SK-N-SH (cell line): ENCODE measurements around the gene BTBD6. TPM values are rescaled to one million over a fixed set of nuclear protein-coding genes. Genes with fewer than 3 reads are reported as not detected.
A peak's percentile ranks its signal among the peaks of the same experiment; 100 is the strongest.

Source experiments
- CTCF ChIA-PET: fragments of 300-600, 350-600 bp; formaldehyde crosslinking; extraction: SDS; loops from one replicate; lab custom pipeline; 2021; lab: Yijun Ruan, JAX
- POLR2A ChIA-PET: fragments of 350-600 bp; sonication (Branson Sonifier 250); formaldehyde crosslinking; extraction: SDS; loops from one replicate; lab custom pipeline; 2020; ENCODE audit warnings: antibody characterized with exemption, inconsistent platforms; lab: Yijun Ruan, JAX
- DNase-seq: peaks from one replicate; pipeline ENCODE4 v3.0.0; 2012
- H2AFZ ChIP-seq: fragments of 200-600 bp; sonication (generic); 2 replicates; pipeline ENCODE4 v1.8.1; 2016; ENCODE audit warnings: antibody characterized with exemption, mild to moderate bottlenecking, low read depth
- H3F3A ChIP-seq: fragments of 200-600 bp; sonication (generic); replicated peaks from 2 replicates; pipeline ENCODE3; 2016; ENCODE audit warnings: antibody characterized with exemption, mild to moderate bottlenecking; ENCODE audit not compliant: insufficient read depth
- H3K27ac ChIP-seq, 2 experiments: fragments of 200-500 bp in 1 of 2; fragments of 200-600 bp in 1 of 2; sonication (Bioruptor generic) in 1 of 2; sonication (generic), shearing (Covaris generic) in 1 of 2; 2 replicates each; pipeline versions ENCODE4 v1.5.1 to v1.6.1; 2014 to 2016; ENCODE audit warnings: low read depth in 2 of 2, inconsistent platforms in 1 of 2, low read length in 1 of 2, mild to moderate bottlenecking in 1 of 2, mixed read lengths in 1 of 2
- H3K27me3 ChIP-seq: fragments of 200-600 bp; sonication (generic), shearing (Covaris generic); 2 replicates; pipeline ENCODE4 v1.6.1; 2016; ENCODE audit warnings: mixed run types; ENCODE audit not compliant: insufficient read depth
- H3K36me3 ChIP-seq, 2 experiments: fragments of 200-500 bp in 1 of 2; fragments of 200-600 bp in 1 of 2; sonication (Bioruptor generic) in 1 of 2; sonication (generic) in 1 of 2; replicated peaks in 1 of 2; 2 replicates each; pipeline versions ENCODE3 to v1.5.1; 2014 to 2016; ENCODE audit warnings: low read length in 1 of 2, mild to moderate bottlenecking in 1 of 2; ENCODE audit not compliant: insufficient read depth in 2 of 2, control insufficient read depth in 1 of 2
- H3K4me1 ChIP-seq, 2 experiments: fragments of 200-500 bp in 1 of 2; fragments of 200-600 bp in 1 of 2; sonication (Bioruptor generic) in 1 of 2; sonication (generic), shearing (Covaris generic) in 1 of 2; 2 replicates each; pipeline versions ENCODE4 v1.5.1 to v1.6.1; 2014 to 2016; ENCODE audit warnings: low read depth in 1 of 2, low read length in 1 of 2, mixed run types in 1 of 2; ENCODE audit not compliant: insufficient read depth in 2 of 2, control insufficient read depth in 1 of 2
- H3K4me2 ChIP-seq: fragments of 200-600 bp; sonication (generic), shearing (Covaris generic); 2 replicates; pipeline ENCODE4 v1.6.1; 2017; ENCODE audit warnings: mixed run types
- H3K4me3 ChIP-seq, 2 experiments: fragments of 200-500 bp in 1 of 2; fragments of 200-600 bp in 1 of 2; sonication (Bioruptor generic) in 1 of 2; sonication (generic), shearing (Covaris generic) in 1 of 2; 2 replicates each; pipeline versions ENCODE4 v1.5.1 to v1.8.1; 2014 to 2016; ENCODE audit warnings: low read depth in 2 of 2, inconsistent platforms in 1 of 2, low read length in 1 of 2, mild to moderate bottlenecking in 1 of 2, mixed read lengths in 1 of 2, moderate library complexity in 1 of 2
- H3K79me2 ChIP-seq: fragments of 200-600 bp; sonication (generic); 2 replicates; pipeline ENCODE4 v1.8.1; 2017; ENCODE audit warnings: mild to moderate bottlenecking; ENCODE audit not compliant: insufficient read depth
- H3K9ac ChIP-seq: fragments of 200-600 bp; sonication (generic); 2 replicates; pipeline ENCODE4 v1.6.1; 2017; ENCODE audit warnings: mixed run types
- H3K9me2 ChIP-seq: fragments of 200-600 bp; sonication (generic); 2 replicates; pipeline ENCODE4 v1.6.1; 2017; ENCODE audit warnings: mixed run types
- H3K9me3 ChIP-seq: fragments of 200-600 bp; sonication (generic); 2 replicates; pipeline ENCODE4 v1.6.1; 2017; ENCODE audit warnings: mixed run types, mild to moderate bottlenecking, moderate library complexity
- H4K20me1 ChIP-seq: fragments of 200-600 bp; sonication (generic); 2 replicates; pipeline ENCODE4 v1.6.1; 2017; ENCODE audit warnings: mild to moderate bottlenecking, mixed run types; ENCODE audit not compliant: insufficient read depth
- EP300 ChIP-seq, 2 experiments: IDR thresholded peaks; 2 replicates each; pipeline versions ENCODE4 v1.4.0 to v1.6.1; 2012; ENCODE audit warnings: borderline replicate concordance in 1 of 2, low read depth in 1 of 2, low read length in 1 of 2
- IRF3 ChIP-seq: fragments of 150-350 bp; IDR thresholded peaks from 2 replicates; pipeline ENCODE4 v1.6.1; 2016; ENCODE audit warnings: mild to moderate bottlenecking, low read depth, low read length
- MEF2A ChIP-seq: IDR thresholded peaks from 2 replicates; pipeline ENCODE4 v1.4.0; 2012; ENCODE audit warnings: low read depth, borderline replicate concordance
- MXI1 ChIP-seq: IDR thresholded peaks from 2 replicates; pipeline ENCODE4 v1.6.1; 2012; ENCODE audit warnings: mild to moderate bottlenecking, low read depth, low read length, improper control_type of control experiment
- POLR2AphosphoS5 ChIP-seq: IDR thresholded peaks from 2 replicates; pipeline ENCODE4 v1.6.1; 2012; ENCODE audit warnings: low read depth, low read length
- RAD21 ChIP-seq: IDR thresholded peaks from 2 replicates; pipeline ENCODE4 v1.6.1; 2012; ENCODE audit warnings: mild to moderate bottlenecking, low read length
- RCOR1 ChIP-seq: fragments of 150-350 bp; IDR thresholded peaks from 2 replicates; pipeline ENCODE4 v1.6.1; 2017; ENCODE audit warnings: antibody characterized with exemption, low read length
- REST ChIP-seq: IDR thresholded peaks from 2 replicates; pipeline ENCODE4 v1.6.1; 2012; ENCODE audit warnings: mild to moderate bottlenecking, low read depth, low read length, moderate library complexity
- RFX5 ChIP-seq: IDR thresholded peaks from 2 replicates; pipeline ENCODE4 v1.6.1; 2012; ENCODE audit warnings: mild to moderate bottlenecking, improper control_type of control experiment, low read length
- SIN3A ChIP-seq: IDR thresholded peaks from 2 replicates; pipeline ENCODE4 v1.6.1; 2012; ENCODE audit warnings: low read depth, mild to moderate bottlenecking, low read length, moderate library complexity, borderline replicate concordance
- TCF12 ChIP-seq: IDR thresholded peaks from 2 replicates; pipeline ENCODE4 v1.4.0; 2012
- TEAD4 ChIP-seq: IDR thresholded peaks from 2 replicates; pipeline ENCODE4 v1.4.0; 2012; ENCODE audit warnings: mild to moderate bottlenecking, borderline replicate concordance; ENCODE audit not compliant: insufficient read depth
- USF1 ChIP-seq: IDR thresholded peaks from 2 replicates; pipeline ENCODE4 v1.4.0; 2012; ENCODE audit warnings: low read depth, borderline replicate concordance
- YY1 ChIP-seq: IDR thresholded peaks from 2 replicates; pipeline ENCODE4 v1.4.0; 2012; ENCODE audit warnings: low read depth, mild to moderate bottlenecking
- ZBTB33 ChIP-seq: IDR thresholded peaks from 2 replicates; pipeline ENCODE4 v1.4.0; 2012; ENCODE audit warnings: low read depth, borderline replicate concordance
- WGBS: methylation state at CpG from one replicate; pipeline ENCODE4 v1.1.6; 2017; ENCODE audit warnings: low lambda C conversion rate; 5-methylcytosine and 5-hydroxymethylcytosine counted together
- polyA plus RNA-seq, 3 experiments: library from polyadenylated mRNA; depleted of rRNA; stranded (reverse); fragments of >200 nt; gene quantifications; 2 replicates each; pipeline ENCODE4 v1.2.3, GENCODE V29; 2012

Gene BTBD6
- polyA plus RNA-seq, 1 of the 3 experiments (the other 2 are of a cell fraction), result 20.9 TPM

GRCh38 chr14:105267820-105268548 lies 19.7 kb downstream of the BTBD6 start:
- H3K4me2 ChIP-seq, result no peak overlapping the region
- no peaks in the 10 kb centered on the region for H3F3A ChIP-seq
- H3K4me3 ChIP-seq, result no peak overlapping the region
- CTCF ChIA-PET, result interaction anchor here (1.0 to 2.0 kb wide), 9 partner anchors 8 to 73 kb away, joined by 3 to 5 read pairs (median 4); no protein-coding TSS in a partner anchor
- H2AFZ ChIP-seq, result no peak overlapping the region
- H3K36me3 ChIP-seq, result peaks cover 2 to 3% of the 10 kb centered on the region in 2 experiments
- POLR2A ChIA-PET, result no interaction called here
- no peaks in the 10 kb centered on the region for H3K9me2 ChIP-seq
- H3K9ac ChIP-seq, result no peak overlapping the region
- H3K27me3 ChIP-seq, result no peaks in the 10 kb centered on the region
- 90% methylated on average over 19 of the region's 21 CpGs for WGBS
- DNase-seq, result no peak
- H3K4me1 ChIP-seq, result peaks cover 0 to 11% of the 10 kb centered on the region in 2 experiments; a peak in 1 of 4 replicates
- H4K20me1 ChIP-seq, result 0 out of 2 replicates have a peak, but pooled peaks cover 4% of the 10 kb centered on the region
- no peaks in the 10 kb centered on the region for H3K9me3 ChIP-seq
- H3K79me2 ChIP-seq, result peaks cover 10% of the 10 kb centered on the region; the same call in 1 of the 2 replicates
- TF ChIP-seq RAD21 (peak; percentile 37), REST (no peak)
- H3K27ac ChIP-seq, result no peak overlapping the region; a peak in 1 of 4 replicates

- Histone ChIP-seq H3K4me3 (no peak overlapping the region), H3K27me3 (no peaks in the 10 kb centered on the region), H3K4me1 (peaks cover 0 to 11% of the 10 kb centered on the region in 2 experiments; a peak in 1 of 4 replicates), H3K9ac (no peak overlapping the region), H3K27ac (no peak overlapping the region), H2AFZ (no peak overlapping the region), H3K4me2 (no peak overlapping the region), H3K36me3 (peaks cover 2 to 3% of the 10 kb centered on the region in 2 experiments), H3K9me3 (no peaks in the 10 kb centered on the region), H3F3A (no peaks in the 10 kb centered on the region), H3K79me2 (peaks cover 10% of the 10 kb centered on the region; the same call in 1 of the 2 replicates), H4K20me1 (0 out of 2 replicates have a peak, but pooled peaks cover 4% of the 10 kb centered on the region)
- POLR2A ChIA-PET, result no interaction called here
- CTCF ChIA-PET, result interaction anchor here (0.7 to 2.0 kb wide), 8 partner anchors 9 to 99 kb away, joined by 3 to 5 read pairs (median 4); no protein-coding TSS in a partner anchor
- DNase-seq, result no peak
- 97% methylated on average over 14 of the region's 18 CpGs for WGBS
- TF ChIP-seq IRF3 (no peak), MXI1 (no peak), RFX5 (no peak), EP300 (IDR thresholded peaks at IDR 0.05; ENCODE audit: borderline replicate concordance in 1 of 2, low read depth in 1 of 2, low read length in 1 of 2) (no peak), RCOR1 (no peak), MEF2A (no peak), YY1 (no peak), ZBTB33 (no peak), RAD21 (no peak), TCF12 (no peak), USF1 (no peak), SIN3A (no peak), TEAD4 (no peak), POLR2AphosphoS5 (no peak)
- TF ChIP-seq, all 33 proteins: peak for 0
- H3K9me2 ChIP-seq, result no peaks in the 10 kb centered on the region
Measured at GRCh38 chr14:105268736-105269354, 20.5 kb downstream of the BTBD6 start.
